HEK293 (cell line): ENCODE data around the gene HEATR5A.

Experiments
- CTCF ChIA-PET: fragments of 350-600 bp; formaldehyde crosslinking; extraction: SDS; loops from one replicate; lab custom pipeline; 2021; ENCODE audit warnings: antibody characterized with exemption; lab: Yijun Ruan, JAX
- POLR2A ChIA-PET: fragments of 300-600 bp; formaldehyde crosslinking; extraction: SDS; loops from one replicate; lab custom pipeline; 2020; ENCODE audit warnings: antibody characterized with exemption, inconsistent platforms; lab: Yijun Ruan, JAX
- H3K27ac ChIP-seq: fragments of 200-500 bp; sonication (Bioruptor generic); 2 replicates; pipeline ENCODE4 v1.5.1; 2014; ENCODE audit warnings: low read depth, low read length, control low read depth, inconsistent platforms; ENCODE audit errors: extremely low read depth
- H3K36me3 ChIP-seq, 2 experiments: fragments of 200-500 bp in 1 of 2; sonication (Bioruptor generic) in 1 of 2; 1 replicate in 1 of 2; 2 replicates in 1 of 2; pipeline ENCODE4 v1.5.1; 2014 to 2017; ENCODE audit warnings: inconsistent platforms in 2 of 2, low read length in 2 of 2; ENCODE audit not compliant: control insufficient read depth in 2 of 2, insufficient read depth in 1 of 2
- H3K4me1 ChIP-seq: fragments of 200-500 bp; sonication (Bioruptor generic); 2 replicates; pipeline ENCODE4 v1.5.1; 2014; ENCODE audit warnings: mild to moderate bottlenecking, low read length, inconsistent platforms; ENCODE audit not compliant: control insufficient read depth, insufficient read depth
- H3K4me3 ChIP-seq: 2 replicates; pipeline ENCODE4 v1.5.1; 2011; ENCODE audit warnings: low read depth, mild to moderate bottlenecking, control low read depth, low read length, moderate library complexity
- H3K9me3 ChIP-seq: fragments of 200-500 bp; sonication (Bioruptor generic); 2 replicates; pipeline ENCODE4 v1.5.1; 2014; ENCODE audit warnings: low read depth, low read length, inconsistent platforms; ENCODE audit not compliant: control insufficient read depth, insufficient read depth
- GLI2 ChIP-seq: fragments of 450-650 bp; formaldehyde crosslinking; IDR thresholded peaks from 2 replicates; pipeline ENCODE4; 2017; ENCODE audit warnings: missing biosample characterization, missing genetic modification characterization, low read depth, borderline replicate concordance
- GLIS1 ChIP-seq: fragments of 450-650 bp; formaldehyde crosslinking; IDR thresholded peaks from 2 replicates; pipeline ENCODE4 v1.5.1; 2016; ENCODE audit warnings: missing biosample characterization, missing genetic modification characterization
- HOXC10 ChIP-seq: sonication (generic); formaldehyde crosslinking; IDR thresholded peaks from 2 replicates; pipeline ENCODE4 v1.8.1; 2023; ENCODE audit warnings: mild to moderate bottlenecking, missing genetic modification reagents
- ZNF169 ChIP-seq: fragments of 450-650 bp; formaldehyde crosslinking; IDR thresholded peaks from 2 replicates; pipeline ENCODE4 v1.5.1; 2016; ENCODE audit warnings: missing biosample characterization, missing genetic modification characterization
- ZNF221 ChIP-seq: fragments of 450-650 bp; formaldehyde crosslinking; IDR thresholded peaks from 2 replicates; pipeline ENCODE4 v1.5.1; 2017; ENCODE audit warnings: missing biosample characterization, missing genetic modification characterization, borderline replicate concordance
- ZNF302 ChIP-seq: fragments of 450-650 bp; formaldehyde crosslinking; IDR thresholded peaks from 2 replicates; pipeline ENCODE4 v1.5.1; 2016; ENCODE audit warnings: missing biosample characterization, missing genetic modification characterization, low read depth
- ZNF433 ChIP-seq: fragments of 450-650 bp; formaldehyde crosslinking; IDR thresholded peaks from 2 replicates; pipeline ENCODE4 v1.5.1; 2016; ENCODE audit warnings: missing biosample characterization, missing genetic modification characterization, low read depth
- ZNF555 ChIP-seq: fragments of 450-650 bp; formaldehyde crosslinking; conservative IDR thresholded peaks from 2 replicates; pipeline ENCODE4 v1.5.1; 2017; ENCODE audit warnings: missing biosample characterization, mild to moderate bottlenecking, missing genetic modification characterization, inconsistent platforms
- ZNF624 ChIP-seq: fragments of 450-650 bp; formaldehyde crosslinking; IDR thresholded peaks from 2 replicates; pipeline ENCODE4 v1.5.1; 2017; ENCODE audit warnings: missing biosample characterization, missing genetic modification characterization
- ZNF626 ChIP-seq: fragments of 450-650 bp; sonication (Bioruptor Pico); formaldehyde crosslinking; IDR thresholded peaks from 2 replicates; pipeline ENCODE4 v1.5.1; 2018; ENCODE audit warnings: missing biosample characterization, missing genetic modification characterization, inconsistent platforms
- ZNF707 ChIP-seq: fragments of 450-650 bp; formaldehyde crosslinking; IDR thresholded peaks from 2 replicates; pipeline ENCODE4 v1.5.1; 2016; ENCODE audit warnings: missing biosample characterization, missing genetic modification characterization
- ZNF837 ChIP-seq: fragments of 450-650 bp; formaldehyde crosslinking; IDR thresholded peaks from 2 replicates; pipeline ENCODE4 v1.5.1; 2016; ENCODE audit warnings: missing biosample characterization, missing genetic modification characterization
- ZSCAN30 ChIP-seq: fragments of 450-650 bp; IDR thresholded peaks from 2 replicates; pipeline ENCODE4 v1.5.1; 2018; ENCODE audit warnings: missing biosample characterization, mild to moderate bottlenecking, missing genetic modification characterization, moderate library complexity
- TF ChIP-seq, protein P1 (sequence below): sonication (generic); formaldehyde crosslinking; IDR thresholded peaks from 2 replicates; pipeline ENCODE4 v1.8.1; 2022; ENCODE audit warnings: mild to moderate bottlenecking, moderate library complexity, missing genetic modification reagents
- TF ChIP-seq, protein P2 (sequence below): fragments of 450-650 bp; formaldehyde crosslinking; IDR thresholded peaks from 2 replicates; pipeline ENCODE4 v1.5.1; 2016; ENCODE audit warnings: missing biosample characterization, missing genetic modification characterization
- TF ChIP-seq, protein P3 (sequence below): fragments of 450-650 bp; formaldehyde crosslinking; IDR thresholded peaks from 2 replicates; pipeline ENCODE4 v1.5.1; 2016; ENCODE audit warnings: missing biosample characterization, missing genetic modification characterization
- TF ChIP-seq, protein P4 (sequence below): fragments of 450-650 bp; formaldehyde crosslinking; IDR thresholded peaks from 2 replicates; pipeline ENCODE4 v1.5.1; 2016; ENCODE audit warnings: missing biosample characterization, missing genetic modification characterization
- TF ChIP-seq, protein P5 (sequence below): fragments of 450-650 bp; formaldehyde crosslinking; IDR thresholded peaks from 2 replicates; pipeline ENCODE4 v1.5.1; 2017; ENCODE audit warnings: missing biosample characterization, missing genetic modification characterization
- TF ChIP-seq, protein P6 (sequence below): fragments of 450-650 bp; formaldehyde crosslinking; IDR thresholded peaks from 2 replicates; pipeline ENCODE4 v1.5.1; 2016; ENCODE audit warnings: missing biosample characterization, missing genetic modification characterization, borderline replicate concordance
- TF ChIP-seq, protein P7 (sequence below): fragments of 450-650 bp; formaldehyde crosslinking; IDR thresholded peaks from 2 replicates; pipeline ENCODE4 v1.5.1; 2016; ENCODE audit warnings: missing biosample characterization, missing genetic modification characterization
- TF ChIP-seq, protein P8 (sequence below): fragments of 450-650 bp; formaldehyde crosslinking; IDR thresholded peaks from 2 replicates; pipeline ENCODE4 v1.5.1; 2017; ENCODE audit warnings: missing biosample characterization, missing genetic modification characterization

The HEATR5A gene

DNA sequence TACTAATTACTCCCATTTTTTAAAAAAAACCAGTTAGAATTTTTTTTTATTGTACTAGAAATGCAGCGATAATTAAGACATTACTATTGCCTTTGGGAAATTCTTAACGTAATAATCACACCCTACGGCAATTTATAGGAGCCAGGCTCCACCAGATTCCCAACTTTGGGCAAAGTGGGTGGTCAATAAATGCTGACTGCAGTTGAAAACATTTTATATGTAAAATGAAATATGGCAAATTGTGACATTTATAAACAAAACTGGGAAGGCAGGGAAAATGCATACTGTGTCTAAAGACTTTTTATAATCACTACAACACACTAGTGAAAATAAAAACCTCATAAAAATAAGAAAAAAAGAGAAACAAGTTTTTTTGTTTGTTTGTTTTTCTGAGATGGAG lies 119.5 kb downstream of the HEATR5A start (continued):
- TF ChIP-seq, protein P1, sequence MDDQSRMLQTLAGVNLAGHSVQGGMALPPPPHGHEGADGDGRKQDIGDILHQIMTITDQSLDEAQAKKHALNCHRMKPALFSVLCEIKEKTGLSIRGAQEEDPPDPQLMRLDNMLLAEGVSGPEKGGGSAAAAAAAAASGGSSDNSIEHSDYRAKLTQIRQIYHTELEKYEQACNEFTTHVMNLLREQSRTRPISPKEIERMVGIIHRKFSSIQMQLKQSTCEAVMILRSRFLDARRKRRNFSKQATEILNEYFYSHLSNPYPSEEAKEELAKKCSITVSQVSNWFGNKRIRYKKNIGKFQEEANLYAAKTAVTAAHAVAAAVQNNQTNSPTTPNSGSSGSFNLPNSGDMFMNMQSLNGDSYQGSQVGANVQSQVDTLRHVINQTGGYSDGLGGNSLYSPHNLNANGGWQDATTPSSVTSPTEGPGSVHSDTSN (CRISPR knock-in tag) = no peak
- TF ChIP-seq ZNF169 (tag by site-specific recombination) (no peak), GLIS1 (tag by site-specific recombination) (no peak), ZNF433 (tag by site-specific recombination) (no peak), ZNF624 (tag by site-specific recombination) (no peak), ZNF221 (tag by site-specific recombination) (no peak)
- TF ChIP-seq, protein P2, sequence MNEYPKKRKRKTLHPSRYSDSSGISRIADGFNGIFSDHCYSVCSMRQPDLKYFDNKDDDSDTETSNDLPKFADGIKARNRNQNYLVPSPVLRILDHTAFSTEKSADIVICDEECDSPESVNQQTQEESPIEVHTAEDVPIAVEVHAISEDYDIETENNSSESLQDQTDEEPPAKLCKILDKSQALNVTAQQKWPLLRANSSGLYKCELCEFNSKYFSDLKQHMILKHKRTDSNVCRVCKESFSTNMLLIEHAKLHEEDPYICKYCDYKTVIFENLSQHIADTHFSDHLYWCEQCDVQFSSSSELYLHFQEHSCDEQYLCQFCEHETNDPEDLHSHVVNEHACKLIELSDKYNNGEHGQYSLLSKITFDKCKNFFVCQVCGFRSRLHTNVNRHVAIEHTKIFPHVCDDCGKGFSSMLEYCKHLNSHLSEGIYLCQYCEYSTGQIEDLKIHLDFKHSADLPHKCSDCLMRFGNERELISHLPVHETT (tag by site-specific recombination) = no peak
- TF ChIP-seq, protein P3, sequence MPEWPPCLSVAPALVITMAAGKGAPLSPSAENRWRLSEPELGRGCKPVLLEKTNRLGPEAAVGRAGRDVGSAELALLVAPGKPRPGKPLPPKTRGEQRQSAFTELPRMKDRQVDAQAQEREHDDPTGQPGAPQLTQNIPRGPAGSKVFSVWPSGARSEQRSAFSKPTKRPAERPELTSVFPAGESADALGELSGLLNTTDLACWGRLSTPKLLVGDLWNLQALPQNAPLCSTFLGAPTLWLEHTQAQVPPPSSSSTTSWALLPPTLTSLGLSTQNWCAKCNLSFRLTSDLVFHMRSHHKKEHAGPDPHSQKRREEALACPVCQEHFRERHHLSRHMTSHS (tag by site-specific recombination) = no peak
- TF ChIP-seq, protein P4, sequence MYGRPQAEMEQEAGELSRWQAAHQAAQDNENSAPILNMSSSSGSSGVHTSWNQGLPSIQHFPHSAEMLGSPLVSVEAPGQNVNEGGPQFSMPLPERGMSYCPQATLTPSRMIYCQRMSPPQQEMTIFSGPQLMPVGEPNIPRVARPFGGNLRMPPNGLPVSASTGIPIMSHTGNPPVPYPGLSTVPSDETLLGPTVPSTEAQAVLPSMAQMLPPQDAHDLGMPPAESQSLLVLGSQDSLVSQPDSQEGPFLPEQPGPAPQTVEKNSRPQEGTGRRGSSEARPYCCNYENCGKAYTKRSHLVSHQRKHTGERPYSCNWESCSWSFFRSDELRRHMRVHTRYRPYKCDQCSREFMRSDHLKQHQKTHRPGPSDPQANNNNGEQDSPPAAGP (tag by site-specific recombination) = no peak
- TF ChIP-seq, protein P5, sequence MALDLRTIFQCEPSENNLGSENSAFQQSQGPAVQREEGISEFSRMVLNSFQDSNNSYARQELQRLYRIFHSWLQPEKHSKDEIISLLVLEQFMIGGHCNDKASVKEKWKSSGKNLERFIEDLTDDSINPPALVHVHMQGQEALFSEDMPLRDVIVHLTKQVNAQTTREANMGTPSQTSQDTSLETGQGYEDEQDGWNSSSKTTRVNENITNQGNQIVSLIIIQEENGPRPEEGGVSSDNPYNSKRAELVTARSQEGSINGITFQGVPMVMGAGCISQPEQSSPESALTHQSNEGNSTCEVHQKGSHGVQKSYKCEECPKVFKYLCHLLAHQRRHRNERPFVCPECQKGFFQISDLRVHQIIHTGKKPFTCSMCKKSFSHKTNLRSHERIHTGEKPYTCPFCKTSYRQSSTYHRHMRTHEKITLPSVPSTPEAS = no peak

DNA sequence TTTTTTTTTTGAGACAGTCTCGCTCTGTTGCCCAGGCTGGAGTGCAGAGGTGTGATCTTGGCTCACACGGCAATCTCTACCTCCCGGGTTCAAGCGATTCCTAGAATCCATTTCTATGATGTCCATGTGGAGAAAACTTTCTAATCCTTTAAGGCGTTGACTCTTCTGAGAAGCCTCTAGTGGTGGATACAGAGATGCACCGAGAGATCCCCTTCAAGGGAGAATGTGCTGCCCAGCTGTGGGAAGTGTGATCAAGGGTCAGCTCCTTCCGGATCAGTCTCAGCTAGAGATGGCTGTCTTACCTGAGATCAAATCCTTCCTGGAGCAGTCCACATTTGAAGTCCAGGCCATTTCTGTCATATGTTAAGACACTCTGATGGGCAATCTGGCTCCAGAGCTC lies 120.1 kb downstream of the HEATR5A start:
- ChIA-PET CTCF (interaction anchor here (0.6 to 0.7 kb wide), 2 partner anchors 53 to 178 kb away, joined by 3 read pairs; no protein-coding TSS in a partner anchor), POLR2A (no interaction called here)
- no peak overlapping the region for H3K27ac ChIP-seq
- peaks cover 10% of the 10 kb centered on the region for H3K4me1 ChIP-seq
- no peaks in the 10 kb centered on the region for H3K9me3 ChIP-seq
- peaks cover 7 to 26% of the 10 kb centered on the region in 2 experiments; a peak in 2 of 3 replicates for H3K36me3 ChIP-seq
- no peak overlapping the region for H3K4me3 ChIP-seq
- no peak for TF ChIP-seq HOXC10 (CRISPR knock-in tag)
- TF ChIP-seq GLI2 (tag by site-specific recombination) = no peak
- TF ChIP-seq, protein P6, sequence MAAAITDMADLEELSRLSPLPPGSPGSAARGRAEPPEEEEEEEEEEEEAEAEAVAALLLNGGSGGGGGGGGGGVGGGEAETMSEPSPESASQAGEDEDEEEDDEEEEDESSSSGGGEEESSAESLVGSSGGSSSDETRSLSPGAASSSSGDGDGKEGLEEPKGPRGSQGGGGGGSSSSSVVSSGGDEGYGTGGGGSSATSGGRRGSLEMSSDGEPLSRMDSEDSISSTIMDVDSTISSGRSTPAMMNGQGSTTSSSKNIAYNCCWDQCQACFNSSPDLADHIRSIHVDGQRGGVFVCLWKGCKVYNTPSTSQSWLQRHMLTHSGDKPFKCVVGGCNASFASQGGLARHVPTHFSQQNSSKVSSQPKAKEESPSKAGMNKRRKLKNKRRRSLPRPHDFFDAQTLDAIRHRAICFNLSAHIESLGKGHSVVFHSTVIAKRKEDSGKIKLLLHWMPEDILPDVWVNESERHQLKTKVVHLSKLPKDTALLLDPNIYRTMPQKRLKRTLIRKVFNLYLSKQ (tag by site-specific recombination) = no peak
- TF ChIP-seq, protein P5 = no peak
- no peak for TF ChIP-seq ZSCAN30 (tag by site-specific recombination)
- no peak for TF ChIP-seq ZNF302
- no peak for TF ChIP-seq ZNF837 (tag by site-specific recombination)
- TF ChIP-seq, protein P7, sequence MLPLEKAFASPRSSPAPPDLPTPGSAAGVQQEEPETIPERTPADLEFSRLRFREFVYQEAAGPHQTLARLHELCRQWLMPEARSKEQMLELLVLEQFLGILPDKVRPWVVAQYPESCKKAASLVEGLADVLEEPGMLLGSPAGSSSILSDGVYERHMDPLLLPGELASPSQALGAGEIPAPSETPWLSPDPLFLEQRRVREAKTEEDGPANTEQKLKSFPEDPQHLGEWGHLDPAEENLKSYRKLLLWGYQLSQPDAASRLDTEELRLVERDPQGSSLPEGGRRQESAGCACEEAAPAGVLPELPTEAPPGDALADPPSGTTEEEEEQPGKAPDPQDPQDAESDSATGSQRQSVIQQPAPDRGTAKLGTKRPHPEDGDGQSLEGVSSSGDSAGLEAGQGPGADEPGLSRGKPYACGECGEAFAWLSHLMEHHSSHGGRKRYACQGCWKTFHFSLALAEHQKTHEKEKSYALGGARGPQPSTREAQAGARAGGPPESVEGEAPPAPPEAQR (tag by site-specific recombination) = no peak
- no peak for TF ChIP-seq ZNF555 (tag by site-specific recombination)
- TF ChIP-seq, protein P8, sequence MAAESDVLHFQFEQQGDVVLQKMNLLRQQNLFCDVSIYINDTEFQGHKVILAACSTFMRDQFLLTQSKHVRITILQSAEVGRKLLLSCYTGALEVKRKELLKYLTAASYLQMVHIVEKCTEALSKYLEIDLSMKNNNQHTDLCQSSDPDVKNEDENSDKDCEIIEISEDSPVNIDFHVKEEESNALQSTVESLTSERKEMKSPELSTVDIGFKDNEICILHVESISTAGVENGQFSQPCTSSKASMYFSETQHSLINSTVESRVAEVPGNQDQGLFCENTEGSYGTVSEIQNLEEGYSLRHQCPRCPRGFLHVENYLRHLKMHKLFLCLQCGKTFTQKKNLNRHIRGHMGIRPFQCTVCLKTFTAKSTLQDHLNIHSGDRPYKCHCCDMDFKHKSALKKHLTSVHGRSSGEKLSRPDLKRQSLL = no peak
- no peak for TF ChIP-seq ZNF626 (tag by site-specific recombination)
- TF ChIP-seq ZNF707 (tag by site-specific recombination) = no peak
